A673 (cell line): ENCODE results near the gene MEIOC. TPM values are rescaled to one million over a fixed set of nuclear protein-coding genes. Genes with fewer than 3 reads are reported as not detected.
"Not testable (repeated sequence)": the region's sequence is repeated elsewhere in the genome, so short reads cannot be mapped to it uniquely, and the experiment has no call there.

Source experiments
- BruUV-seq: library from RNA; stranded (reverse); fragments of 400-500 nt; replicated peaks from 2 replicates; lab custom pipeline; 2021; lab: Mats Ljungman, UMichigan
- CTCF ChIA-PET: fragments of 300-600 bp; sonication (Branson Sonifier 250); formaldehyde crosslinking; loops from one replicate; lab custom pipeline; 2022; ENCODE audit warnings: antibody characterized with exemption; lab: Charles Lee
- POLR2A ChIA-PET: fragments of 300-600 bp; sonication (Branson Sonifier 250); formaldehyde crosslinking; loops from one replicate; lab custom pipeline; 2022; ENCODE audit warnings: antibody characterized with exemption; ENCODE audit not compliant: low non-redundant PET; lab: Charles Lee
- DNase-seq: peaks from one replicate; pipeline ENCODE4 v3.0.0-alpha.2; 2015; ENCODE audit warnings: low spot score
- H3K27ac ChIP-seq: fragments of 200-600 bp; sonication (generic); 2 replicates; pipeline ENCODE4 v1.5.1; 2016; ENCODE audit warnings: mixed run types, low read depth, mild to moderate bottlenecking, mixed read lengths, antibody characterized with exemption, low read length; ENCODE audit not compliant: poor library complexity, severe bottlenecking
- H3K27me3 ChIP-seq: fragments of 200-600 bp; sonication (generic); replicated peaks from 2 replicates; pipeline ENCODE4 v1.6.1; 2017; ENCODE audit warnings: mixed run types, low read depth, mild to moderate bottlenecking, mixed read lengths, antibody characterized with exemption, low read length; ENCODE audit not compliant: insufficient read depth, poor library complexity
- H3K36me3 ChIP-seq: fragments of 200-600 bp; sonication (generic); 2 replicates; pipeline ENCODE4 v1.6.1; 2016; ENCODE audit warnings: mixed run types, mild to moderate bottlenecking, mixed read lengths, antibody characterized with exemption, low read length; ENCODE audit not compliant: insufficient read depth, poor library complexity, severe bottlenecking
- H3K4me1 ChIP-seq: fragments of 200-600 bp; sonication (generic); 2 replicates; pipeline ENCODE4 v1.6.1; 2017; ENCODE audit warnings: mixed run types, mild to moderate bottlenecking, mixed read lengths, antibody characterized with exemption, low read length; ENCODE audit not compliant: insufficient read depth, poor library complexity, severe bottlenecking
- H3K4me3 ChIP-seq: fragments of 200-600 bp; sonication (generic); 2 replicates; pipeline ENCODE4 v1.5.1; 2016; ENCODE audit warnings: low read depth, mixed run types, mild to moderate bottlenecking, mixed read lengths, low read length; ENCODE audit not compliant: poor library complexity, severe bottlenecking
- H3K9me3 ChIP-seq: fragments of 200-600 bp; sonication (generic); 2 replicates; pipeline ENCODE4 v1.6.1; 2016; ENCODE audit warnings: mixed run types, low read depth, mild to moderate bottlenecking, mixed read lengths, antibody characterized with exemption, low read length; ENCODE audit not compliant: poor library complexity, severe bottlenecking
- EZH2 ChIP-seq: fragments of 200-600 bp; sonication (generic); IDR thresholded peaks from 2 replicates; pipeline ENCODE4 v1.6.1; 2017; ENCODE audit warnings: borderline replicate concordance, low read depth, mild to moderate bottlenecking, mixed read lengths, antibody characterized with exemption, low read length; ENCODE audit not compliant: poor library complexity, severe bottlenecking
- intact Hi-C: fragments of 100-400 bp; cut with micrococcal nuclease; formaldehyde crosslinking; loops from one replicate; pipeline ENCODE4 v1.10.0; 2022; ENCODE audit not compliant: unreplicated experiment
- total RNA-seq: library from RNA; stranded (reverse); gene quantifications from 2 replicates; pipeline ENCODE4 v1.2.3, GENCODE V29; 2021
- TF ChIP-seq, protein P1 (sequence below): fragments of 300-800, 200-600 bp; sonication (generic); conservative IDR thresholded peaks from 2 replicates; pipeline ENCODE4 v1.5.1; 2017; ENCODE audit warnings: low read depth, mild to moderate bottlenecking, antibody characterized with exemption, low read length, moderate library complexity, mixed read lengths

The MEIOC gene
- total RNA-seq, 1 experiment from 2014 or later, result not detected

DNA sequence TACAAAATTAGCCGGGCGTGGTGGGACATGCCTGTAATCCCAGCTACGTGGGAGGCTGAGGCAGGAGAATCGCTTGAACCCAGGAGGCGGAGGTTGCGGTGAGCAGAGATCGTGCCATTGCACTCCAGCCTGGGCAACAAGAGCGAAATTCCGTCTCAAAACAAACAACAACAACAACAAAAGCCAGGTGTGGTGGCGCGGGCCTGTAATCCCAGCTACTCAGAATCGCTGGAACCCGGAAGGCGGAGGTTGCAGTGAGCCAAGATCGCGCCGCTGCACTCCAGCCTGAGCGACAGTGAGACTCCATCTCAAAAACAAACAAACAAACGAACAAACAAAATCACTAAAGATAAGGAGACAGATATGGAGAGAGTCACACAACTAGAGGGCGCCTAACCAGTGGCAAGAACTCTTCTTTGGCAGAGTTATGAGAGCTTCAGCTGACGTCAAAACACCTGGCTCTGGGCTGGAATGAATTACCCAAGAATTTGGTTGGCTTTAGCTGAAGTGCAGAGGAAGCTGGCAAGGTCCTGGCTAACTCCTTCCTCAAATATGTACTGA lies 34.6 kb downstream of the MEIOC start:
- H3K36me3 ChIP-seq, DNase-seq, CTCF ChIA-PET, intact Hi-C loops, POLR2A ChIA-PET, H3K4me1 ChIP-seq, BruUV-seq, H3K27me3 ChIP-seq, H3K9me3 ChIP-seq: not testable (repeated sequence)
- Histone ChIP-seq H3K4me3 (peak overlapping the region; percentile 89), H3K27ac (peak overlapping the region; percentile 77)
- TF ChIP-seq, protein P1, sequence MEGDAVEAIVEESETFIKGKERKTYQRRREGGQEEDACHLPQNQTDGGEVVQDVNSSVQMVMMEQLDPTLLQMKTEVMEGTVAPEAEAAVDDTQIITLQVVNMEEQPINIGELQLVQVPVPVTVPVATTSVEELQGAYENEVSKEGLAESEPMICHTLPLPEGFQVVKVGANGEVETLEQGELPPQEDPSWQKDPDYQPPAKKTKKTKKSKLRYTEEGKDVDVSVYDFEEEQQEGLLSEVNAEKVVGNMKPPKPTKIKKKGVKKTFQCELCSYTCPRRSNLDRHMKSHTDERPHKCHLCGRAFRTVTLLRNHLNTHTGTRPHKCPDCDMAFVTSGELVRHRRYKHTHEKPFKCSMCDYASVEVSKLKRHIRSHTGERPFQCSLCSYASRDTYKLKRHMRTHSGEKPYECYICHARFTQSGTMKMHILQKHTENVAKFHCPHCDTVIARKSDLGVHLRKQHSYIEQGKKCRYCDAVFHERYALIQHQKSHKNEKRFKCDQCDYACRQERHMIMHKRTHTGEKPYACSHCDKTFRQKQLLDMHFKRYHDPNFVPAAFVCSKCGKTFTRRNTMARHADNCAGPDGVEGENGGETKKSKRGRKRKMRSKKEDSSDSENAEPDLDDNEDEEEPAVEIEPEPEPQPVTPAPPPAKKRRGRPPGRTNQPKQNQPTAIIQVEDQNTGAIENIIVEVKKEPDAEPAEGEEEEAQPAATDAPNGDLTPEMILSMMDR, result 0 out of 2 replicates have a peak, but pooled peaks have one; percentile 13

DNA sequence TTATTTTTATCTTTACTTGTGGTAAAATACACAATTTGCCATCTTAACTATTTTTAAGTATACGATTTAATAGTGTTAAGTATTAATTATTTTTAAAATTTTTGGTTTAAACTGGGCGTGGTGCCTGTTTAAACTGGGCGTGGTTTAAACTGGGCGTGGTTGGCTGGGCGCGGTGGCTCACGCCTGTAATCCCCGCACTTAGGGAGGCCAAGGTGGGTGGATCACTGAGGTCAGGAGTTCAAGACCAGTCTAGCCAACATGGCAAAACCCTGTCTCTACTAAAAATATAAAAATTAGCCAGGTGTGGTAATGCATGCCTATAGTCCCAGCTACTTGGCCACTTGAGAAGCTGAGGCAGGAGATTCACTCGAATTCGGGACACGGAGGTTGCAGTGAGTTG lies 37.3 kb downstream of the MEIOC start:
- no peak for DNase-seq
- H3K27me3 ChIP-seq, result no peaks in the 10 kb centered on the region
- TF ChIP-seq, protein P1, result no peak
- TF ChIP-seq EZH2, result no peak
- no peaks in the 10 kb centered on the region for H3K4me1 ChIP-seq
- H3K9me3 ChIP-seq, result no peaks in the 10 kb centered on the region
- no peak overlapping the region for H3K4me3 ChIP-seq
- POLR2A ChIA-PET, result interaction anchor here (0.7 kb wide), 1 partner anchor 86 kb away, joined by 3 read pairs; no protein-coding TSS in a partner anchor
- no TSS peak for BruUV-seq
- H3K36me3 ChIP-seq, result no peaks in the 10 kb centered on the region
- intact Hi-C loops, result no loop called here
- CTCF ChIA-PET, result no interaction called here
- H3K27ac ChIP-seq, result no peak overlapping the region

GRCh38 chr17:44700288-44700687 lies 44.0 kb downstream of the MEIOC start:
- H3K27me3 ChIP-seq, H3K27ac ChIP-seq, H3K36me3 ChIP-seq, CTCF ChIA-PET, H3K4me3 ChIP-seq, H3K9me3 ChIP-seq, H3K4me1 ChIP-seq, POLR2A ChIA-PET, DNase-seq, intact Hi-C loops, BruUV-seq: not testable (repeated sequence)
